Smooth muscle cell of the pulmonary artery (primary cell): ENCODE measurements around the gene HSD17B1. TPM values are rescaled to one million over a fixed set of nuclear protein-coding genes. Genes with fewer than 3 reads are reported as not detected.

Source experiments
- total RNA-seq: library from RNA; depleted of rRNA; stranded (reverse); fragments of >200 nt; gene quantifications from 2 replicates; pipeline ENCODE4 v1.2.3, GENCODE V29; 2014

The HSD17B1 gene
- 2.0 and 5.7 TPM in 2 replicates for total RNA-seq

GRCh38 chr17:42552736-42553135 lies at the start of gene HSD17B1:
HSD17B1 (plus strand) TSS chr17:42552923; CDS start chr17:42552934, 11 bp downstream.

GRCh38 chr17:42536048-42536371 lies 16.7 kb upstream of the HSD17B1 start, which contains the start of gene NAGLU:
NAGLU (plus strand) TSS chr17:42536241; CDS start chr17:42536273, 32 bp downstream.

GRCh38 chr17:42561897-42562387 lies 9.2 kb downstream of the HSD17B1 start, which contains the start of gene COASY:
COASY (plus strand) TSS chr17:42562148; CDS start chr17:42562623, 475 bp downstream.

GRCh38 chr17:42566883-42567573 lies 14.3 kb downstream of the HSD17B1 start, which contains the start of gene MLX:
MLX (plus strand) TSS chr17:42567100; CDS start chr17:42567125, 25 bp downstream.

GRCh38 chr17:42577532-42578281 lies 25.0 kb downstream of the HSD17B1 start, which contains the start of gene PSMC3IP:
PSMC3IP (minus strand) TSS chr17:42577729; CDS start chr17:42577686, 43 bp downstream.

Other genes starting within 250 kb of the HSD17B1 start
- 162 and 175 TPM in 2 replicates for gene STAT3, start 164.5 kb upstream of the HSD17B1 start, total RNA-seq
- 538 and 866 TPM in 2 replicates for gene CAVIN1, start 129.7 kb upstream of the HSD17B1 start, total RNA-seq
- 98.5 and 104 TPM in 2 replicates for gene ATP6V0A1, start 94.0 kb upstream of the HSD17B1 start, total RNA-seq
- gene NAGLU, start 16.7 kb upstream of the HSD17B1 start, total RNA-seq, result 68.0 and 69.1 TPM in 2 replicates
- 24.2 and 31.5 TPM in 2 replicates for gene COASY, start 9.2 kb downstream of the HSD17B1 start, total RNA-seq
- 37.1 and 42.2 TPM in 2 replicates for gene MLX, start 14.2 kb downstream of the HSD17B1 start, total RNA-seq
- 3.7 and 4.3 TPM in 2 replicates for gene PSMC3IP, start 24.8 kb downstream of the HSD17B1 start, total RNA-seq
- 58.5 and 62.9 TPM in 2 replicates for gene RETREG3, start 56.5 kb downstream of the HSD17B1 start, total RNA-seq
- 23.8 and 37.4 TPM in 2 replicates for gene TUBG1, start 56.8 kb downstream of the HSD17B1 start, total RNA-seq
- gene TUBG2, start 106.4 kb downstream of the HSD17B1 start, total RNA-seq, result 12.0 and 15.6 TPM in 2 replicates
- 16.9 and 23.8 TPM in 2 replicates for gene PLEKHH3, start 124.1 kb downstream of the HSD17B1 start, total RNA-seq
- gene CCR10, start 128.9 kb downstream of the HSD17B1 start, total RNA-seq, result 2.9 and 6.0 TPM in 2 replicates
- gene CNTNAP1, start 129.6 kb downstream of the HSD17B1 start, total RNA-seq, result 57.2 and 112 TPM in 2 replicates
- 20.6 and 21.3 TPM in 2 replicates for gene EZH1, start 192.1 kb downstream of the HSD17B1 start, total RNA-seq
- gene RAMP2, start 208.3 kb downstream of the HSD17B1 start, total RNA-seq, result 0.13 and 0.46 TPM in 2 replicates
- gene VPS25, start 220.5 kb downstream of the HSD17B1 start, total RNA-seq, result 44.1 and 44.4 TPM in 2 replicates
- gene WNK4, start 227.7 kb downstream of the HSD17B1 start, total RNA-seq, result 0.20 and 0.79 TPM in 2 replicates
- 41.7 and 50.0 TPM in 2 replicates for gene COA3, start 245.8 kb downstream of the HSD17B1 start, total RNA-seq
- gene CNTD1, start 245.9 kb downstream of the HSD17B1 start, total RNA-seq, result 0.07 and 0.36 TPM in 2 replicates